ENCODE measurements around the gene DENND2A. TPM values are rescaled to one million over a fixed set of nuclear protein-coding genes. Genes with fewer than 3 reads are reported as not detected.
"Not testable (repeated sequence)": the region's sequence is repeated elsewhere in the genome, so short reads cannot be mapped to it uniquely, and the experiment has no call there.

Gene DENND2A
- total RNA-seq, 2 experiments from 2014 or later, result not detected

DNA sequence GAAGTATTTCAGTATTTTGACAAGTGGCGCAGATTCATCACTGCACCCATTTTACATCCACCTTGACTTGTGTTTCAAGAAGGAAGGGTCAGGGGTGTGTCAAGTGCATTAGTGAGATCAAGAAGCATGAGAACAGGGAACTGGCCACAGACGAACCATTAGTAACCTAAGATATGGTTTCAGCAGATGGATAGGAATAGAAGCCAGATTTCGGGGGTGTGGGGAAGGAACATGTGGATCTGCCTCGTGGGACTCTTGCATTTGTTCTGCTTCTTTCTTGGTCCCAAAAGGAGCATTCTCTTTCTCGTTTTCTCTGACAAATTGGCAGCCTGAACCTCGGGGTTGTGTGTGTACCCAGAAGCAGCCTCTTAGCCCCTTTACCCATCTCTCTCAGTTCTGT is 9.6 kb downstream of the DENND2A start:
- H3K27me3 Mint-ChIP-seq, result peaks cover 7% of the 10 kb centered on the region
- ChIA-PET CTCF (interaction anchor here (0.9 to 1.0 kb wide), 2 partner anchors 22 to 113 kb away, joined by 3 read pairs; no protein-coding TSS in a partner anchor), POLR2A (no interaction called here)
- no peaks in the 10 kb centered on the region for H3K36me3 Mint-ChIP-seq (ENCODE audit: low read depth)
- H3K4me3 Mint-ChIP-seq, result no peak overlapping the region
- TF ChIP-seq CTCF (IDR thresholded peaks at IDR 0.05), result no peak
- intact Hi-C loops (cut with micrococcal nuclease), result no loop called here
- H3K27ac Mint-ChIP-seq, result no peak overlapping the region
- H3K9me3 Mint-ChIP-seq, result no peaks in the 10 kb centered on the region
- ATAC-seq (no peak), DNase-seq (no peak)
- H3K4me1 Mint-ChIP-seq (ENCODE audit: low read depth), result no peaks in the 10 kb centered on the region

GRCh38 chr7:140625908-140626868 is 14.4 kb downstream of the DENND2A start:
- no peak for TF ChIP-seq CTCF (IDR thresholded peaks at IDR 0.05)
- Mint-ChIP-seq H3K4me3 (no peak overlapping the region), H3K27me3 (peaks cover 3% of the 10 kb centered on the region), H3K36me3 (ENCODE audit: low read depth) (no peaks in the 10 kb centered on the region), H3K4me1 (ENCODE audit: low read depth) (no peaks in the 10 kb centered on the region), H3K9me3 (no peaks in the 10 kb centered on the region), H3K27ac (no peak overlapping the region)
- POLR2A ChIA-PET, result interaction anchor here (0.6 kb wide), 1 partner anchor 64 kb away, joined by 3 read pairs; no protein-coding TSS in a partner anchor
- ATAC-seq (no peak), DNase-seq (no peak)
- intact Hi-C loops (cut with micrococcal nuclease), result no loop called here
- CTCF ChIA-PET, result no interaction called here

- H3K4me1 Mint-ChIP-seq (ENCODE audit: low read depth); H3K9me3 Mint-ChIP-seq; POLR2A ChIA-PET; ATAC-seq; H3K4me3 Mint-ChIP-seq; H3K27me3 Mint-ChIP-seq; DNase-seq; H3K27ac Mint-ChIP-seq; H3K36me3 Mint-ChIP-seq (ENCODE audit: low read depth); CTCF ChIA-PET; intact Hi-C loops (cut with micrococcal nuclease): not testable (repeated sequence)
Observed at GRCh38 chr7:140625192-140625558, 15.4 kb downstream of the DENND2A start.

GRCh38 chr7:140624392-140625191 is 16.0 kb downstream of the DENND2A start:
- no peaks in the 10 kb centered on the region for H3K9me3 Mint-ChIP-seq
- H3K27me3 Mint-ChIP-seq, result no peaks in the 10 kb centered on the region
- DNase-seq (no peak), ATAC-seq (no peak)
- no peak overlapping the region for H3K4me3 Mint-ChIP-seq
- H3K4me1 Mint-ChIP-seq (ENCODE audit: low read depth), result no peaks in the 10 kb centered on the region
- H3K36me3 Mint-ChIP-seq (ENCODE audit: low read depth), result no peaks in the 10 kb centered on the region
- CTCF ChIA-PET, result no interaction called here
- POLR2A ChIA-PET, result no interaction called here
- intact Hi-C loops (cut with micrococcal nuclease), result no loop called here
- H3K27ac Mint-ChIP-seq, result no peak overlapping the region
- TF ChIP-seq CTCF (IDR thresholded peaks at IDR 0.05), result no peak

GRCh38 chr7:140623980-140624379 is 16.6 kb downstream of the DENND2A start:
- ChIA-PET CTCF (no interaction called here), POLR2A (no interaction called here)
- Mint-ChIP-seq H3K36me3 (ENCODE audit: low read depth) (no peaks in the 10 kb centered on the region), H3K4me3 (no peak overlapping the region), H3K27me3 (no peaks in the 10 kb centered on the region), H3K9me3 (no peaks in the 10 kb centered on the region), H3K4me1 (ENCODE audit: low read depth) (no peaks in the 10 kb centered on the region), H3K27ac (no peak overlapping the region)
- no peak for TF ChIP-seq CTCF (IDR thresholded peaks at IDR 0.05)
- DNase-seq (no peak), ATAC-seq (no peak)
- intact Hi-C loops (cut with micrococcal nuclease), result no loop called here

All from activated CD8-positive, alpha-beta T cell treated with anti-CD3 and anti-CD28 coated beads for 36 hours (primary cell).